D721Med (cell line): Measurements from ENCODE around the gene ARV1.
"Not testable (repeated sequence)": the region's sequence is repeated elsewhere in the genome, so short reads cannot be mapped to it uniquely, and the experiment has no call there.

Experiments used
- DNase-seq: peaks from one replicate; pipeline ENCODE4 v3.0.0; 2011; ENCODE audit warnings: low spot score; ENCODE audit not compliant: insufficient read length
- FAIRE-seq: peaks from 2 replicates; lab custom pipeline; 2011; peaks lifted over from hg19 to GRCh38; lab: Jason Lieb, UNC
- CTCF ChIP-seq: IDR thresholded peaks from 2 replicates; pipeline ENCODE4 v1.5.1; 2012; ENCODE audit warnings: mild to moderate bottlenecking, control low read depth; ENCODE audit not compliant: insufficient read depth; ENCODE audit errors: missing control alignments

Gene ARV1

DNA sequence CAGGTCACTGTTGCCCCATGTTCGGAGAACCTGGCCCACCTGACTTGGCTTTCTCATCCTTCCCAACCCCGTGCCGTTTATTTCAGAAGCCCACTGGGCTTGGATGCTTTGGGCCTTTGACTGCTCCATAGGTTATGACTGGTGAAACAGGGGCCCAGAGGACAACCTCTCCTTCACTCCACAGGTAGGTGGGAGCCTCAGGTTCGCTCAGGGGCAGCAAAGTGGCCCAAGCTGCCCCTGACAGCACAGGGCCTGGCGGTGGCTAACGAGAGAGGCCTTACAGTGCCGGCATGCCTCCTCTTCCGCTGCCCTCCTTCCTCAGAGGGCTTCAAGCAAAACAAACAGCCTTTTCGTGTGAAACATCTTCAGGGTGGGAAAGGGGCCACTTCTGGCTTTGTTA, 44.3 kb downstream of the ARV1 start:
- FAIRE-seq = no peak
- TF ChIP-seq CTCF = no peak
- DNase-seq = no peak

- no peak for TF ChIP-seq CTCF
- no peak for FAIRE-seq
- DNase-seq = no peak
Measured at GRCh38 chr1:231026576-231026975, 47.7 kb downstream of the ARV1 start.

DNA sequence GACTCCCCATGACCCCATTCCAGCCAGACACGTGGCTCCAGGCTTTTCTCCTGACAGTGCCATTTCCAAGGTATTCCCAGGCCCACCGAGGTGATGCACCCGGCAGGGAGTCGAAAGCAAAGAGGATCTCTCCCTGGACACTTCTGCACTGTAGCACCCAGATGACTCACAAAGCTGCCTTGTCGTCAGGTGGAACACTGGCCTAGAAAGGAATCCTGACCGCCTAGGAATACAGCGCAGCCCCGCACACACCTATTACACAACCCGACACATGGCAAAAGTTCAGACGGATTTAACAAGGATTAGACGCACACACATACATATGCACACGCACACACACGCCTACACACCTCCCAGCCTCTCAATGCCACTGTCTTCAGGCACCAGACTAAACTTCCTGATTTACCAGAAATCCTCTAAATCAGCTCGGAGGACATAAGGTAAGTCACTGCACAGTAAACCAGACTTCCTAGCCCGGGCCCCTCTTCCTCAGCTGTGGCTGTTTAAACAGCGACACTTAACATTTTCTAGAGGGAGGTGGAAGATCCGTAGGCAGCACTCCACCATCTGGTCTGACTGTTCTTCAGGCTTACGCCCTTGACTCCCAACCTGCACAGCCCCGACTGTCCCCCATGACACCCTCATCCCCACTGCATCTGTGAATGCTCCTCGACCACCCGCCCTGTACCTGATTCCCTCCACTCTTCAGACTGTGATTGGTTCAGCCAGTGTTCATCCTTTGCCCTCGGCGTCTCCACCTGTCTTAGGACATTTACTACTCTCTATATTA, 48.4 kb downstream of the ARV1 start:
- no peak for DNase-seq
- TF ChIP-seq CTCF = no peak
- FAIRE-seq = no peak

DNA sequence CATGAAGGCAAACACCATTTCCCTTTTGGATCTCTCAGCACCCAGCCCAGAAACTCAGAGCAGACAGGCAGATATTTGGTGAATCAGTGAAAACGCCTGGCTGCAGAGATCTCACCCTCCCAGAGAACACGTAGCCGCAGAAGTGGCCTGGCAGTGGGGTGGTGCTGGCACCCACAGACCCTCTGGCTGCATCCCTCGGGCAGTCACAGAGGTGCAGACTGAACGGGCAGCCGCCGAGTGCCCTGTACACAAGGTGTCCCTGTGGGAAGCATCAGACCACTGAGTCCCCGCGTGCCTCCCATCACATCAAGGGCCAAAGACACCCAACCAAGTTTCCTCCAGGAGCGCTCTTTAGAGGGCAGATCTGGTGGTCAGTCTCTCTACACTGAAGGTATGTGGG, 49.1 kb downstream of the ARV1 start:
- no peak for FAIRE-seq
- no peak for DNase-seq
- no peak for TF ChIP-seq CTCF

DNA sequence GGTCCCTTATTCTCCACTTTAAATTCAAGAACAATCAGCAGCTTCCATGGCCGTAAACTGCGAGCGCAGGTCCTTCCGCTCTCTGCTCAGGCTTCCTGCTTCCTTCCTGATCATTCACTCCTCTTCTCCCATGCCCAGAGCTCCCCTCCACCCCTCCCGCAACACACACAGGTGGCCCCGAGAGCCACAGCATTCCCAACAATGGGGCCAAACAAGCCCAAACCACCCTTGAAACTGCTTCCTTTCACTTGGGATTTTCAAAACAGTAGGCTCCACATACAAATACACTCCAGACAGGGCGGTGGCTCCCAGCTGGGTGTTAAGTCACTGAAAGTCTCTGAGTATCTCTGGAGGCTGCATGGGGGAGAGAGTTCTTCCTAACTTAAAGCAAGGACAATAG, 49.8 kb downstream of the ARV1 start:
- TF ChIP-seq CTCF = no peak
- FAIRE-seq = no peak
- DNase-seq = no peak

GRCh38 chr1:231029247-231029646, 50.4 kb downstream of the ARV1 start:
- DNase-seq, FAIRE-seq: not testable (repeated sequence)

GRCh38 chr1:231029841-231030240, 50.9 kb downstream of the ARV1 start:
- no peak for FAIRE-seq
- DNase-seq = no peak
- no peak for TF ChIP-seq CTCF
